Keratinocyte (primary cell): ENCODE data around the gene ALS2. TPM values are rescaled to one million over a fixed set of nuclear protein-coding genes. Genes with fewer than 3 reads are reported as not detected.
A peak's percentile ranks its signal among the peaks of the same experiment; 100 is the strongest.

ENCODE experiments used
- DNase-seq: peaks from one replicate; pipeline ENCODE4 v3.0.0-alpha.2; 2011; ENCODE audit warnings: low read depth, missing footprints, low spot score
- FAIRE-seq: peaks from 2 replicates; lab custom pipeline; 2011; peaks lifted over from hg19 to GRCh38; lab: Jason Lieb, UNC
- H2AFZ ChIP-seq: 2 replicates; pipeline ENCODE4 v1.6.0; 2012; ENCODE audit warnings: low read length, control low read depth, inconsistent platforms; ENCODE audit not compliant: control insufficient read depth
- H3K27ac ChIP-seq: 2 replicates; pipeline ENCODE4 v1.5.1; 2011; ENCODE audit warnings: low read length; ENCODE audit not compliant: control insufficient read depth, insufficient read depth
- H3K27me3 ChIP-seq: 3 replicates; pipeline ENCODE4 v1.6.0; 2011; ENCODE audit warnings: low read length; ENCODE audit not compliant: control insufficient read depth, insufficient read depth; ENCODE audit errors: extremely low read depth
- H3K36me3 ChIP-seq, 2 experiments: 2 replicates in 1 of 2; 3 replicates in 1 of 2; pipeline ENCODE4 v1.5.1; 2011; ENCODE audit warnings: low read length in 2 of 2, mild to moderate bottlenecking in 1 of 2; ENCODE audit not compliant: control insufficient read depth in 2 of 2, insufficient read depth in 2 of 2; ENCODE audit errors: extremely low read depth in 1 of 2
- H3K4me1 ChIP-seq: 3 replicates; pipeline ENCODE4 v1.5.1; 2011; ENCODE audit warnings: low read length; ENCODE audit not compliant: control insufficient read depth, insufficient read depth; ENCODE audit errors: extremely low read depth
- H3K4me2 ChIP-seq: 3 replicates; pipeline ENCODE4 v1.6.0; 2011; ENCODE audit warnings: low read depth, low read length; ENCODE audit not compliant: control insufficient read depth, insufficient read depth; ENCODE audit errors: extremely low read depth
- H3K4me3 ChIP-seq, 3 experiments: fragments of 200-600 bp in 1 of 3; sonication (generic) in 1 of 3; 2 replicates in 2 of 3; 3 replicates in 1 of 3; pipeline ENCODE4 v1.5.1; 2011 to 2016; ENCODE audit warnings: low read length in 3 of 3, mild to moderate bottlenecking in 3 of 3, control low read depth in 2 of 3, inconsistent platforms in 1 of 3, low read depth in 1 of 3, mixed read lengths in 1 of 3, mixed run types in 1 of 3, moderate library complexity in 1 of 3; ENCODE audit not compliant: control insufficient read depth in 2 of 3, insufficient read depth in 2 of 3; ENCODE audit errors: extremely low read depth in 1 of 3
- H3K79me2 ChIP-seq: 2 replicates; pipeline ENCODE4 v1.6.0; 2012; ENCODE audit warnings: low read length; ENCODE audit not compliant: control insufficient read depth, insufficient read depth
- H3K9ac ChIP-seq: 3 replicates; pipeline ENCODE4 v1.6.0; 2011; ENCODE audit warnings: low read length; ENCODE audit not compliant: control insufficient read depth, insufficient read depth; ENCODE audit errors: extremely low read depth
- H3K9me1 ChIP-seq: 3 replicates; pipeline ENCODE4 v1.6.0; 2011; ENCODE audit warnings: low read length; ENCODE audit not compliant: control insufficient read depth, insufficient read depth; ENCODE audit errors: extremely low read depth
- H3K9me3 ChIP-seq: 2 replicates; pipeline ENCODE4 v1.5.1; 2012; ENCODE audit warnings: low read depth, low read length; ENCODE audit not compliant: control insufficient read depth
- H4K20me1 ChIP-seq: 3 replicates; pipeline ENCODE4 v1.6.0; 2011; ENCODE audit warnings: low read length; ENCODE audit not compliant: control insufficient read depth, insufficient read depth; ENCODE audit errors: extremely low read depth
- CTCF ChIP-seq, 3 experiments: IDR thresholded peaks in 1 of 3; conservative IDR thresholded peaks in 1 of 3; optimal IDR thresholded peaks in 1 of 3; 2 replicates in 2 of 3; 3 replicates in 1 of 3; pipeline versions ENCODE3 to v1.5.1; 2011; ENCODE audit warnings: low read length in 3 of 3, mild to moderate bottlenecking in 3 of 3, moderate library complexity in 2 of 3, control low read depth in 1 of 3, inconsistent platforms in 1 of 3; ENCODE audit not compliant: insufficient read depth in 2 of 3; ENCODE audit errors: extremely low read depth in 1 of 3
- EZH2 ChIP-seq: IDR thresholded peaks from one replicate; pipeline ENCODE4 v1.6.1; 2012; ENCODE audit warnings: inconsistent platforms, mild to moderate bottlenecking, low read length, moderate library complexity
- dilution Hi-C: fragments of 300-500 bp; cut with MboI; formaldehyde crosslinking; loops from one replicate; pipeline ENCODE4 v1.7.0; 2020; ENCODE audit warnings: low sequenced_read_pairs; ENCODE audit not compliant: extremely low pct_ligation_motif_present
- polyA minus RNA-seq, 3 experiments: library from RNA; depleted of rRNA, polyadenylated mRNA; stranded (reverse); fragments of >200 nt; gene quantifications; 1 replicate in 1 of 3; 2 replicates in 1 of 3; 3 replicates in 1 of 3; pipeline ENCODE4 v1.2.3, GENCODE V29; 2011
- polyA plus RNA-seq, 5 experiments: library from polyadenylated mRNA; depleted of rRNA in 3 of 5; stranded (reverse) in 3 of 5; stranded (forward) in 1 of 5; unstranded in 1 of 5; fragments of >200 nt; gene quantifications; 1 replicate in 1 of 5; 2 replicates in 3 of 5; 3 replicates in 1 of 5; pipeline versions ENCODE4 v1.2.1 to v1.2.3, GENCODE V29; 2011 to 2012; ENCODE audit warnings: missing spikeins in 2 of 5, low read depth in 1 of 5, low replicate concordance in 1 of 5

The ALS2 gene
- polyA plus RNA-seq: 21.3 to 25.8 TPM (median 23.4 TPM) in 3 replicates
- 13.1 TPM for polyA plus RNA-seq (2011; ENCODE audit: low read depth)
- 13.3 and 20.6 TPM in 2 replicates for polyA plus RNA-seq (2011; cell fraction: cytosol; rRNA removed)
- polyA plus RNA-seq (2011; cell fraction: nucleus; rRNA removed): 39.2 and 42.3 TPM in 2 replicates
- 7.5 and 19.9 TPM in 2 replicates for polyA plus RNA-seq (2012; ENCODE audit: low replicate concordance)
- 20.3 to 44.0 TPM (median 39.9 TPM) in 3 replicates for polyA minus RNA-seq
- 16.1 TPM for polyA minus RNA-seq (2011; cell fraction: cytosol; rRNA and poly(A)+ RNA removed)
- 34.5 and 72.0 TPM in 2 replicates for polyA minus RNA-seq (2011; cell fraction: nucleus; rRNA and poly(A)+ RNA removed)

- Histone ChIP-seq H3K4me1 (peaks cover 24% of the 10 kb centered on the region), H4K20me1 (no peaks in the 10 kb centered on the region), H3K9me1 (no peaks in the 10 kb centered on the region), H3K36me3 (no peaks in the 10 kb centered on the region), H3K27ac (peak within 1 kb of the TSS; percentile 77), H2AFZ (peak within 1 kb of the TSS; percentile 98), H3K9ac (peak within 1 kb of the TSS; percentile 90), H3K27me3 (no peaks in the 10 kb centered on the region), H3K79me2 (peaks cover 44% of the 10 kb centered on the region), H3K4me3 (peak within 1 kb of the TSS; percentile 66 to 92 (median 83)), H3K4me2 (peak within 1 kb of the TSS; percentile 94), H3K9me3 (no peaks in the 10 kb centered on the region)
- DNase-seq (peak; percentile 96), FAIRE-seq (peak; percentile 92)
- TF ChIP-seq EZH2 (no peak), CTCF (optimal IDR thresholded peaks at IDR 0.05 in 1 of 3, IDR thresholded peaks at IDR 0.05 in 1 of 3, conservative IDR thresholded peaks at IDR 0.05 in 1 of 3; ENCODE audit: extremely low read depth in 1 of 3, insufficient read depth in 2 of 3, low read length in 3 of 3) (no peak)
- dilution Hi-C loops: no loop called here
Measured at GRCh38 chr2:201780674-201781493, at the start of gene ALS2. Gene ALS2 (minus strand): TSS chr2:201780933. CDS start chr2:201768885, 12,048 bp downstream.

- no peak overlapping the region for H3K9ac ChIP-seq
- no peaks in the 10 kb centered on the region for H3K79me2 ChIP-seq
- H3K4me2 ChIP-seq: no peak overlapping the region
- H3K9me3 ChIP-seq: no peaks in the 10 kb centered on the region
- no peaks in the 10 kb centered on the region for H3K9me1 ChIP-seq
- no peak overlapping the region for H3K27ac ChIP-seq
- no peak for FAIRE-seq
- dilution Hi-C loops: no loop called here
- H3K27me3 ChIP-seq: no peaks in the 10 kb centered on the region
- DNase-seq: no peak
- TF ChIP-seq CTCF (optimal IDR thresholded peaks at IDR 0.05 in 1 of 3, IDR thresholded peaks at IDR 0.05 in 1 of 3, conservative IDR thresholded peaks at IDR 0.05 in 1 of 3; ENCODE audit: extremely low read depth in 1 of 3, insufficient read depth in 2 of 3, low read length in 3 of 3): no peak
- TF ChIP-seq EZH2: no peak
- peaks cover 4% of the 10 kb centered on the region for H3K4me1 ChIP-seq
- H3K36me3 ChIP-seq: no peaks in the 10 kb centered on the region
- H3K4me3 ChIP-seq: no peak overlapping the region
- no peaks in the 10 kb centered on the region for H4K20me1 ChIP-seq
- no peak overlapping the region for H2AFZ ChIP-seq
Measured at GRCh38 chr2:201828220-201828619, 47.5 kb upstream of the ALS2 start.
